NCI-H510A treated with DMSO at 0.1 percent for 48 hours (cell line): ENCODE measurements around the gene CSHL1.
"Not testable (repeated sequence)": the region's sequence is repeated elsewhere in the genome, so short reads cannot be mapped to it uniquely, and the experiment has no call there.

Experiments used
- DNase-seq: peaks from one replicate; lab custom pipeline; 2025; lab: John Stamatoyannopoulos, UW

CSHL1 gene

DNA sequence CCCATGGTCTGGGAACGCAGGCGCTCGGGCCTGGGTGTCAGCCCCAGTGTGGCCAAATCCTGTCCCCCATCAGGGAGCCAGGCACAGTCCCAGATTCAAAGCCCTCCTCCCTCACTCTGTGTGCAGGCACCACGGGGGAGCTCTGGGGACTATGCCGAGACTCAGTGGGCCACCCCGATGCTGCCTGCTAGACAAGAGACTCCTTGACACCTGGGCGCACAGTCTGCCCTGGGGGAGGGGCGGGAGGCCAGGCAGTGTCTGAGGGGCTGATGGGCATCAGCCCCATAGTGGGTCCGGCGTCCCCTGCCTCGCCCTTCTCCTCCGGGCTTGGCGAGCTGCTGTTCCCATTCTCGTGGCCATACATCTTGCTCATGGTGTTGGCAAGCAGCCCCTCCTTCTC lies 29.5 kb upstream of the CSHL1 start:
- no peak for DNase-seq

DNA sequence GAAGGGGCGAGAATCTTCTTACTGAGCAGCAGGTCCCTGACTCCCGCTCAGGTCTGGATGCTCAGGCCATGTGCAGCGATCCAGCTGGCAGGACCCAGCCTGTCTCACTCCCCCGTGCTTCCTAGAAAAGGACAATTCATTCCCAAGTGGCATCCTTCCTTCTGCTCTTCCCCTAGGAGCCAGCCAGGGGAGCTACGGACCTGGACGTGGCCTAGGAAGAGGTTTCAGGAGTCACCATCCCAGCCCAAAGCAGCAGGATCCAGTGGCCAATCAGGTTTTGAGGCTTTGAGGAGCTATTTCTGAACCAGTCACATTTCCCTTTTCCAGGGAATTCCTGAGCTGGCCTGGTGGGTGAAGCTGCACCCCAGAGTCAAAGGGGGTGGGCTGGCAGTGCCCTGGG lies 28.8 kb upstream of the CSHL1 start:
- DNase-seq = no peak

DNA sequence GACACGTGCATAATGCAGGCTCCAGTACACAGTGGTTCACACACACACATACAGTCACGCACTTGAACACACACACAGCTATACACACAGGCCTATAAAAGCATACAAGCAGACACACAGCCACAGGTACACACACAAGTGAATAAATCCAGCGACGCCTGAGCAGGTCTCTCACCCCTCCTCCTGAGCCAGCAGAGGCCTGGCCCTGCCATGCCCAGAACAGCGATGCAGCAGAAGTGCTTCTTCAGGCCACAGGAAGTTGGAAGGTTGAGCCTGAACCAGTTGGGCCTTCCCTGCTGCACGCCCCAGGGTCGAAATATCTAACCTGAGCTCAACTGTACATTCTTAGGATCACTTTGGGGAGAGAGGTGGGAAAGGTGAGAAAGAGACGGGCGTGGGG lies 28.3 kb upstream of the CSHL1 start:
- no peak for DNase-seq

DNA sequence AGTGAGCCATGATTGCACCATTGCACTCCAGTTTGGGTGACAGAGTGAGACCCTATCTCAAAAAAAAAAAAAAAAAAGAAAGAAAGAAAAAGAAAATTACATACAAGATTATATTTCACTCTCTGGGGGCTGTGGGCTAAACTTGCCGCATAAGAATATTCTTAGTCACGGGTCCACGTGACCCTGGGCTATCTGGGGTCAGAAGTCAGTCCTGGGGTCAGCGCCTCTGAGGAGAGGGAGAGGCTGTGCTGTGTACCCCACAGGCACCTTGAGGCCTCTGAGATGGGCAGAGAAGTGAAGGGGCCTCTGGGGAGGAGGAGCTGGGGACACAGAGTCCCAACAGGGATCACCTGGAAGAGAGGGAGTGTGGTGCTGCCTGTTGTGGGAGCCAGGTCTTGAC lies 26.9 kb upstream of the CSHL1 start:
- DNase-seq = no peak

DNA sequence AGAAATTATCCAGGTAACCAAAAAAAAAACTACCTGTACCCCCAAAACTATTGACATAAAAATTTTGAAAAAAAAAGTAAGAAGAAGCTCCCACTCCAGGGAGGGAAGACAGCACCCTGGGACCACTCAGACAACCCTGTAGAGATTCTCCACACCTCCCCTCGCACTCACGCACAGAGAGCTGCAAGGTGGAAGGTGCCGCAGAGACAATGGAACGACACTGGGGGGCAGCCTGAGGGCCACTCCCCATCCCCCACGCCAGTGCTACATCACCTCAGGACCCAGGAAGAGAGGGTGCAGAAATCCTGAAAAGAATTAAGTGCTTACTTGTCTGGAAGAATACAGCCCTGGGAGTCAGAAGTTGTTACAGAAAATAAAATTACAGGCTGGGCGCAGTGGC lies 26.3 kb upstream of the CSHL1 start:
- DNase-seq = no peak

DNA sequence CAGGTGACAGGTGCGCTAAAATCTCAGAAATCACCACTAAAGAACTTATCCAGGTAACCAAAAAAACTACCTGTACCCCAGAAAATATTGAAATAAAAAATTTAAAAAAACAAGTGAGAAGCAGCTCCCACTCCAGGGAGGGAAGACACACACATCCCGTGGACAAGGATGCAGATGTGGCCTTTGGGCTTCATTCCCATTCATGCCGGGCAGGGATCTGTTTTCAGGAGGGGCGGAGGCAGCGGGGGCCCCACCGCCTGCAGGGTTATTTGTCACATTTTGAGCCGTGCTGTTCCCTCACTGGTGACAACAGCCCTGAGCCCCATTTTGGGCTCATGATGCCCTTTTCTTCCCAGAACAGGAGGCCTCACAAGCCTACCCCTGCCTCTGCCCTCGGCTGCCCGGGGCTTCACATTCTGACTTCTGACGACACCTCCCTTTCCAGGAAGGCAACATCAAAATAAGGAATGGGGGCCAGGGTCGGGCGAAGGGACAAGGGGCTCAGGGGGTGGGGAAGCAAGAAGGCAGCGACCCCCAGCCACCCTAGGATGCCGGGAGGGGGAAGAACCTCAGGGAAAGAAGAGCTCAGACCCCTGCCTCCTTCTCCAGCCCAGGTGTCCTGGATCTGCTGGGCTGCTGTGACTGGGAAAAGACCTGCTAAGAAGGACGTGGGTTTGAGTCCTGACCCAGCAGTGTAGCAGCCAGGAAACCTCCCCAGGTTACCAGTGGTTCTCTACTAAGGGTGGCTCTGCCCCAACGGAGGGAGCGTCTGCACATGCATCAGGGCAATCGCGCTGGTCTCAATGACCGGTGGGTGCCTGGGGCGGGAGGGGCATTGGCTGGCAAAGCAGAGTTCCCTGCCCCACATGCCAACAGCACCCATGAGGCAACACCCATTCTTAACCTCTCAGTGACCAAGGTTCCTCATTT lies 23.4 kb upstream of the CSHL1 start:
- no peak for DNase-seq

DNA sequence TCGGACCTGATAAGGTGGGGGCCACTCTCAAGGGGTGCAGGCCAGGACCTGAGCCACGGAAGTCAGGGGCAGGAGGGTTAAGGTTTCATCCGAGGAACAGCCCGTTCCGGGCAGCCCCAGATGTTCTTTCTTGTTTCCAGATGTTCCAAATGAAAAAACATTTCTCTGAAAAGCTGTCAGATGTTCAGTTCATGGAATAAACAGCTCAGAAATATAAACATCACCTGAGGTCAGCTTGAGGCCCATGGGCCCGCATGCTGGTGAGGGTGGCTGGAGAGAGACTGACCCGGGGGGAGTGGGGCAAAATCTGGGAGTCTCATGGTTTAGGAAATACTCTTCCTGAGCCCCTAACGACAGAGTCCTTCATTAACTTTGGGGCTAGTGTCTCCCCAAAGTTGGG lies 22.5 kb upstream of the CSHL1 start:
- no peak for DNase-seq

DNA sequence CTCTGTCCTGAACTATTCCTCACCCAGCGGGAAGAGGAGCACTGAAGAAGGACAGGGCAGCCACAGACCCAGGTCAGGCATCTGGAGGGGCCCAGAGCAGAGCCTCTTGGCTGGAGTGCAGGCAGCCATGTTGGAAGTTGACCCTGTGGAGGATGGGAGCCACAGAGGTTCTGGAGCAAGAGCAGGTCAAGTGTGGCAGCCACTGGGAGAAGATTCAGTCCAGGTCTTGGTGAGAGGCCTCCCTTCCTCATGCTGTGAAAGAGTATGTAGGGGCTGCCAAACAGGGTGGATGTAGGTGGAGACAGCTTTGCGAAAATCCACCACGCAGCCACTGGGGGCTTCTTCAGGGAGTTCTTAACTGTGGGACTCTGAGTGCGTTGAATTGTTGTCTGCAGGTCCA lies 21.7 kb upstream of the CSHL1 start:
- DNase-seq = no peak

DNA sequence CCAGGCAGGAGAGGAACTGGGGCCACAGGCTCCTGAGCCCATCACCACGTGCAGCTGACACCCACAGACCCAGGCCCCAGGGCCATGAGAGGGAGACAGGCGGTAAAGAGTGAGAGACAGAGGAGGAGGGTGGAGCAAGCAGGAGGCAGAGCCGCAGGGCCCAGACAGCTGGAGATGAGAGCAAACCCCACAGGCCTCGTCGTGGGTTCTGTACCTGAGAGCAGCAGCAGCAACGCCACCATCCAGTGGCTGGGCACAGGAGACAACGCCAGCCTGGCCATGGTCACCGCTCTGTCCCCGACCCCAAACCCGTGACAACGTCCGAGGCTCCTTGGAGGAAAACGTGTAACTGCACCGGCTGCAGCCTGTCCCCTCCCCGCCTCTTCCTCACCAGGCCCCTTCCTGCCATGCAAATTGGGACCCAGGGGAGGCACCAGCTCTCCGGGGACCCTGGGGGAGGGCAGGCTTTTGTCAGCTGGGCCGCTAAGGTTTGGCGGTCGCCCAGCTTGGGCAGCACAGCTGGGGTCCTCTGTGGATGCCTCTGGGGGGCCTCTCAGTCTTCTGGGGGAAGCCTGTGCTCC lies 21.0 kb upstream of the CSHL1 start, which contains the start of gene CD79B:
Gene CD79B, minus strand, starts transcription at position 351 of the 581 bp plus-strand sequence. Its CDS starts 70 bp downstream, at position 281.
- DNase-seq = no peak

DNA sequence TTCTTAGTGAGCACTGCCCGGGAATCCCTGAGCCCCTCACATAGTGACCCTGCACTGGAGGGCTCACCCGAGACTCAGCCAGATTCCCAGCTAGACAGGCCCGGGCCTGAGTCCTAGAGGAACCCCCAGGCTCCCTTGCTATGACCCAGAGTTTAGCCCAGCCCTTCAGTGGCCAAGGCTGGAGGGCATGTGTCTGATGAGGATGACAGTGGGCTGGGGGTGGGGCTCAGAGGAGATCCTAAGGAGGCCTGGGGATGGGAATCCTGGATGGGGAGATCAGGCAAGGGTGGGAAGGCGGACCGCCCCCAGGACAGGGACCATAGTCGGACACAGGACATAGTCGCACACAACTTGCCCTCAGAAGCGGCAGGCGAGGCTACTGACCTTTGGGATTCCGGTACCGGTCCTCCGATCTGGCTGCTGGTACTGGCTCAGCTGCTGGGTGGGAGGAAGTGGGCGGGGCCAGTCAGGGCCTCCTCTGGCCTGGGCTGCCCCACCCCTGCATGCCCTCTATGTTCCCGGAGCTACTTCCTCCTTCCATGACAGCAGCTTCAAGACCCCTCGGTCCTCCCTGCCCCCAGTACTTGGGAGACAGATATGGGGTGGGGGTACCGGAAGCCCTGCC lies 20.0 kb upstream of the CSHL1 start:
- DNase-seq = no peak

DNA sequence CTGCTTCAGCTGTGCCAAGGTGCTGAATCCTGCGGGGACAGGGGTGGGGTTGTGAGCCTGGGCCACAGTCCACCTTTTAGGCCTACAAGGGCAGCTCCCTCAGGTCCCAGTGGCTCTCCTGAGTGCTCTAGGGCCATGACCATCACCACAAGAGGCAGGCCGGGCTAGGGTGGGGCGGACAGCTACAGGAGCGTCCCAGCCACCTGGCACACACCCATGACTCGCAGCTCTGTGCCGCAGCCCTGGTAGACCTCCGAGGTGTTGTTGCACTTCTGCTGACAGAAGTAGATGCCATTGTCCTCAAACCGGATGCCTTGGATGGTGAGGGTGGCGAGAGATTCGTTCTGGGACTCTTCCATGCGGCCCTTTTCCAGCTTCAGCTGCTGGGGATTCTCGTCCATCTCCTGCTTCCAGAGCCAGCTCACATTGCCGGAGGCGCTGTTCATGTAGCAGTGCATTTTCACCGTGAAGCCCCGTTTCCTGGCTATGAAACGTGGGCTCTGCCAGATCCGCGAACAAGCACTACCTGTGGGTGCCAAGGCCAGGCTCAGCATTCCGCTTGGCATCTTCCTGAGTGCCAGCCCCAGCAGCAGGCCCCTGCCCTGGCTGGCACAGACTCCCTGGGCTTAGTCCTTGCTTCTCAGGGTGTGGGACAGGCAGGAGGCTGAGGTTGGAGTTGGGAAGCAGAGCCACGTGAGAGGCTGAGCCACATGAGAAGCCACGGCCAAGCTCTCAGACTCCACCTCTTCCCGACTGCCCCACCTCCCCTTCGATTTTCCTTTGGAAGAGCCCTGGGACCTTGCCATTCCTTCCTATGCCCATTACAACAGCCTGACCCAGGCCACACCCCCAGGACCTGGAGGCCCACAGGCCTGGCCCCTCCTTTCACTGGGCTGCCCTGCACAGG lies 19.1 kb upstream of the CSHL1 start:
- DNase-seq = no peak

DNA sequence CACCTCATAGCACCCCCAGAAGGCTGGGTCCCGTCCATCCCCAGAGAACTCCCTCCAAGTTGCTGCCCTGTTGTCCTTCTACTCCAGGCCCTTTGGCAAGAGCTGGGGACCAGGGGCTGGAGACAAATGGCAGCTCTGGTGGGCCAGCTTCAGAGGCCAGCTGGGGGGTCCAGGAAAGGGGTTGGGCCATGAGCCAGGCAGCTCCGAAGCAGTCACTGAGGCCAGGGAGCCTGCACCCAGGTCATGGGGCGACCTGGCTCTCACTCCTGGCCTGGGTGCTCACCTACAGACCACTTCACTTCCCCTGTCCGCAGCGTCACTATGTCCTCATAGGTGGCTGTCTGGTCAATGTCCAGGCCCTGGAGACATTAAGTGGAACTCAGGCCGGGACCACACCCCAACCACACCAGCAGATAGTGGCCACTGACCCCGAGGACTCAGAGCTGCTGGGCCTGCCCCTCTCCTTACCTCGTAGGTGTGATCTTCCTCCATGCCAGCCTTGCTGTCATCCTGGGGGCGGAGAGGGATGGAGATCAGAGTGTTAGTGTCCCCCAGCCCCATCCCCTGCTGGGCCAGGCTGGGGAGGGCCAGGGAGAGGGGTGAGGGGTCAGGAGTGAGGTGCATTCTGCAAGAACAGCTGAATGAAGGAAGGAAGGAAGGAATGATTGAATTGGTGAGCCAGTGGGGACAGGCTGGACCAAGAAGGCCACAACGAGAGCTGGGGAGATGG lies 18.1 kb upstream of the CSHL1 start:
- no peak for DNase-seq

DNA sequence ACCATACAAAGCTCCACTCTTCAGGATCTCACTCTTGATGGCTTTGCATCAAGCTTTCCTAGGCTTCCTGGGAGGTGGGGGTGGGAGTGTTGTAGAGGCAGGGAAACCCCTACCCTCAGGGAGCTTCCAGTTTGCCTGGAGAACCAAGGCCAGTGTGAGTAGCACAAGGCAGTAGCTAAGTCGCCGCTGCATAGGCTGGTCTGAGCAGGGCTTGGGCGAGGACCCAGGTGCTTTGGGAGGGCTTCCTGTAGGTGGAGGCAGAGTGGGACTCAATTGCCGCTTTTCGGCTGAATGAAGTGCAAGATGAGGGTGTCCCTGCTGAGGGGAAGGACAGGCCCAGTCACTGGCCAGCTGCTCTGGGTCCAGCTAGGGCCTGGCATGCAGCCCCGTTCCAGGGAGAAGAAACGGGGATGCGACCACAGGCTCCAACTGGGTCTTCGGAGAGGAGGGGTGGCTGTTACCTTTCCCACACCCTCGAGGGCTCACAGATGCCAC lies 17.2 kb upstream of the CSHL1 start:
- no peak for DNase-seq

DNA sequence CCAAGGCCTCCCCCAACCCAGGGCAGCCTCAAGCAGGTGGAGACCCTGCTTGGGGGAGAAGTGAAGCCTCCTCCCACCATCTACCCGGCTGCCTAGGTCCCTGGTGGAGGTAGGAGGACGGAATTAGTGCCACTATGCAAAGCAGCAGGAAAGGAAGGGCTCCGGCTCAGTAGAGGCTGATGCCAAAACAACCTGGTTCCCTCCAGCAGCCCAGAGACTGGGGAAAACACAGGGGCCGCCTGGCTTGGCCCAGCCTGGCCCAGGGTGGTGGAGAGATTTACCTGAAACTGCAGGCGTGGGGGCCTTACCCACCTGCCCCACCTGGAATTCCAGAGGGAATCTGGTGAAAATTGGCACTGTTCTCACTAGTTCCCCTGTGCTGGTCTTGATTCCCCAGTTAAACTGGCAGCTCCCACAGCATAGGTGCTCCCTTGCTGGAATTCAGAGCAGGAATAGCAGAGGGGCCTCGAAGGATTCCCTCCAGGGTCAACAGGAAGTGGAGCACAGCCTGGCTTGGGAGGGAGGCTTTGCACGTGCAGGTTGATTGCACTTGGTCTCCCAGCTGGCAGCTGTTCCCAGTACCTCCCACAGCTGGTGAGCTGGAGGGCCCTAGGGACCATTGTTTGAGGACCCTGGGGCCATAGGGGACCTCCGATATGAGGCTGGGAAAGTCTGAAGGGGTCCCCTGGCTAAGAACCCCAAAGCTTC lies 16.6 kb upstream of the CSHL1 start:
- DNase-seq = no peak

DNA sequence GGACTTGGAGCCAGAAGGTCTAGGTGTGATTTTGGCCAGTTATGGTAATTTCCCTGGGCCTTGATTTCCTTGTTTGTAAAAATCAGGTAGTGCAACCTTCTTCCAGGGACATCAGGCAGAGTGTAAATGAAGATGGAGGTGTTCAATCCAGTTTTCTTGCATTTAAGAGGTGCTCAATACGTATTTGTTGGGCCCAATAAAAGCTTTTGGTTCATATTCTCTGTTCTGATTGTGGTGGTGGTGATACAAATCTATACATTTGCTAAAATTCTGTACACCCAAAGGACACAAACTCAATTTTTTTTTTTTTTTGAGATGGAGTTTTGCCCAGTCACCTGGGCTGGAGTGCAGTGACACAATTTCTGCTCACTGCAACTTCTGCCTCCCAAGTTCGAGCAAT lies 15.1 kb upstream of the CSHL1 start:
- no peak for DNase-seq

DNA sequence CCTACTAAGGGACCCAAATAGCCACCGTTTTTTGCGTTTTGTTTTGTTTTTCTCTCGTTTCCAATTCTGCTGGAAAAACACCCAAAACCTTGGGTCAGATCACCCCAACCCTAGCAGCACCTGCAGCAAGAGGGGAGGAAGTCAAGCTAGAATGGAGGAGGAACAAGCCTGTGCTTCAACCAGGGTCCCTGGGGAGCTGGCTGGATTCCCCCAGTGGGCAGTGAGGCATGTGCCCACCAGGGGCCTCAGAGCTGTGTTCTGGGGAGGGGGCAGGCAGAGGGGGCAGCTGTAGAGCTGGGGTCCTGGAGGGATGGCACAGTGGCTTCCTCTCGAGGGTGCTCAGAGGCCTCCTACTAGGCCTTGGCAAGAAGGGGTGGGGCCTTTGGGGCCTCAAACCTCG lies 14.6 kb upstream of the CSHL1 start:
- DNase-seq = no peak

DNA sequence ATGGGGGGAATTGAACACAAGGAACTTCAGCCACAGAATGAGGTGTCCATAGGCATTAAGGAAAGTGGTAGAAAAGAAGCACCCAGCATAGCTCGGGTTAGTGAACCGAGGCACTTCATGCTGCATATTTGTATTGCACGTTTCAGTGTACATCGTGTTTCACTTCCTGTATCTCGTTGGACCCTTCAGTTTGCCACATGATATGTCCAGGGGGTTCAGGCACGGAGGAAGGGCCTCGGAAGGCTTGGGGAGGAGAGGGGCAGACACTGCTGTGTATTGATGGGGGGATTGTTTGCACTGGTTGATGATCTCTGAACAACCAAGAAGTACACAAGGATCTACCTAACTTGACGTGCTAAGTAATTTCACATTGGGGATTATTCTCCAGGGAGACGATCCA lies 11.3 kb upstream of the CSHL1 start:
- not testable (repeated sequence) for DNase-seq

DNA sequence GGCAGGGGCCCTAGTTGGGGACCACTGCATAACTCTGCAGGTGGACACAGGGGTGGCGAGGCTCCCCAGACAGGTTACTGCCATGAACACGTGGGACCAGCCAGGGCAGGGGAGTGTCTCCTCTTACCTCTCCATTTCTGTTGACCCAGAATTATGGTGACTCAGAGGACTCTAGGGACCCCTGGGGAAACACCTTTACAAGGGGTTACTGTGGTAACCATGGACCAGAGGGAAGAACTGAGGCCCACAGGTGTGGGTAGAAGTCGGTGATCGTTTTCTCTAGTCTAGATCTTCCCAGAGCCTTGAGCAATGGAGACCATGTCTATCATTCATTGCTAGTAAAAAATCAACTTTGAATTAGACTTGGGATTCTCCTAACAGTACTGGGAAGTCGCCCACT lies 9.7 kb upstream of the CSHL1 start:
- DNase-seq = not testable (repeated sequence)

DNA sequence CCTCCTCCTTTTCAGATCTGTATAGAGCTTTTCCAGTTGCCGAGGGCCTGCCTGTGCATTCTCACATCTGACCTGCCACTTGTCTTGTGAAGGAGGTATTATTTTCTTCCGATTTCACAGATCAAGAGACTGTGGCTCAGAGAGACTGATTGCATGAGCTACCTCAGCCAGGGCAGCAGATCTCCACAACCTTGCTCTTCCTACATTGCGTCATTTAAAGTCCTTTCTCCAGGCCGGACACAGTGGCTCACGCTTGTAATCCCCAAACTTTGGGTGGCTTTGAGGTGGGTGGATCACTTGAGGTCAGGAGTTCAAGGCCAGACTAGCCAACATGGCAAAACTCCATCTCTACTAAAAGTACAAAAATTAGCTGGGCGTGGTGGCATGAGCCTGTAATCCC lies 9.0 kb upstream of the CSHL1 start:
- not testable (repeated sequence) for DNase-seq

DNA sequence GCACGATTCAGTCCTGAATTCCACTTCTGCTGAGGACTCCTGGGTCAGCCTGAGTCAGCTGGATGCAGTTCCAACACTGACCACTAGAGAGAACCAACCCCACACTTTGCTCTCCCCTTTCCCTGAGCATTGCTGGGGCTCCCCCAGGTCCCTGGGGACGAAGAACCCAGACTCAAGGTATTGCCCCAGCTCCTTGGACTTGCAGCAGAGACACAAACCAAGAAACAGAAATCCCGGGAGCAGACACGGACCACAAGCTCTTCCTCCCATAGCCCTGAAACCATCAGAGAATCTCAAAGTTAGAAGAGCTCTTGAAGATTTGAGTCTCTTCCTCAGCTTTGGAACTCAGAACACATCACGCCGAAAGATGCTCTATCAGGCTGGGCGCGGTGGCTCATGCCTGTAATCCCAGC lies 8.3 kb upstream of the CSHL1 start:
- peak; percentile 68 for DNase-seq
